Lung (tissue), 12 donors: ENCODE measurements around the gene ASTN2. TPM values are rescaled to one million over a fixed set of nuclear protein-coding genes. Genes with fewer than 3 reads are reported as not detected.

ENCODE experiments used
- ATAC-seq: fragments of 200-7000 bp; cut with Tn5 transposase; one replicate; pipeline ENCODE4 v1.9.1; 2020; ENCODE audit warnings: moderate number of reproducible peaks; ENCODE audit not compliant: insufficient read depth, low FRiP score
- DNase-seq, 3 donors: peaks; one replicate each; pipeline ENCODE4 v3.0.0-alpha.2; 2013 to 2017
- H3K27ac ChIP-seq, 2 donors: one replicate each; pipeline ENCODE4 v1.5.1; 2013; ENCODE audit warnings: mild to moderate bottlenecking in 2 of 2, moderate library complexity in 2 of 2, control low read depth in 1 of 2, inconsistent platforms in 1 of 2, low read depth in 1 of 2, low read length in 1 of 2
- H3K27me3 ChIP-seq, 3 donors: one replicate each; pipeline ENCODE4 v1.5.1; 2013; ENCODE audit warnings: low read length in 2 of 3; ENCODE audit not compliant: control insufficient read depth in 3 of 3, insufficient read depth in 3 of 3
- H3K36me3 ChIP-seq, 4 donors: one replicate each; pipeline ENCODE4 v1.5.1; 2013; ENCODE audit warnings: low read length in 4 of 4, mild to moderate bottlenecking in 1 of 4, moderate library complexity in 1 of 4; ENCODE audit not compliant: control insufficient read depth in 4 of 4, insufficient read depth in 4 of 4
- H3K4me1 ChIP-seq, 5 donors: one replicate each; pipeline ENCODE4 v1.5.1; 2013; ENCODE audit warnings: low read length in 5 of 5, mild to moderate bottlenecking in 2 of 5, moderate library complexity in 1 of 5; ENCODE audit not compliant: control insufficient read depth in 5 of 5, insufficient read depth in 5 of 5
- H3K4me3 ChIP-seq: one replicate; pipeline ENCODE4 v1.5.1; 2013; ENCODE audit warnings: mild to moderate bottlenecking, control low read depth, moderate library complexity
- H3K9ac ChIP-seq, 2 donors: one replicate each; pipeline ENCODE4 v1.5.1; 2013; ENCODE audit warnings: low read length in 2 of 2, control low read depth in 1 of 2; ENCODE audit not compliant: insufficient read depth in 1 of 2
- H3K9me3 ChIP-seq, 4 donors: one replicate each; pipeline ENCODE4 v1.5.1; 2013; ENCODE audit warnings: low read length in 3 of 4, mild to moderate bottlenecking in 1 of 4, moderate library complexity in 1 of 4; ENCODE audit not compliant: control insufficient read depth in 4 of 4, insufficient read depth in 3 of 4
- CTCF ChIP-seq: IDR thresholded peaks from 2 replicates; pipeline ENCODE4 v1.5.1; 2012; ENCODE audit warnings: mild to moderate bottlenecking; ENCODE audit errors: control extremely low read depth, extremely low read depth
- WGBS, 2 donors: extraction: QIAGEN DNeasy Blood & Tissue Kit; methylation state at CpG; one replicate each; pipeline ENCODE4 v1.1.7; 2013; 5-methylcytosine and 5-hydroxymethylcytosine counted together
- polyA plus RNA-seq, 2 donors: library from polyadenylated mRNA; stranded (reverse); fragments of 200-250 nt; gene quantifications; one replicate each; pipeline ENCODE4 v1.2.1, GENCODE V29; 2013
- total RNA-seq, 2 donors: library from RNA; depleted of rRNA in 1 of 2; stranded (reverse); fragments of >200 nt in 1 of 2; gene quantifications; one replicate each; pipeline ENCODE4 v1.2.1, GENCODE V29; 2014 to 2021
- donor health status: control.
- donor health status: control.
- donor health status: Bipolar disorder and iron deficiency.
- donor health status: healthy.
- donor health status: DM: yes; HTN: yes; CAD: no.

Gene ASTN2
- total and polyA plus RNA-seq, 4 donors = 1.4 to 7.0 (median 3.3) TPM

- no peak for ATAC-seq
- 84 to 94% methylated on average over 3 of the region's 3 CpGs for WGBS, 2 donors
- Histone ChIP-seq H3K27me3 (no peaks in the 10 kb centered on the region), H3K27ac (no peak overlapping the region), H3K4me3 (no peak overlapping the region), H3K9me3 (no peaks in the 10 kb centered on the region), H3K4me1 (no peaks in the 10 kb centered on the region), H3K9ac (no peak overlapping the region), H3K36me3 (no peaks in the 10 kb centered on the region)
- TF ChIP-seq CTCF = no peak
- DNase-seq = no peak
These were observed 45.9 kb upstream of the ASTN2 start for GRCh38 chr9:117460743-117461142.

- Histone ChIP-seq H3K4me3 (no peak overlapping the region), H3K36me3 (no peaks in the 10 kb centered on the region), H3K9ac (no peak overlapping the region), H3K9me3 (no peaks in the 10 kb centered on the region), H3K27ac (no peak overlapping the region), H3K27me3 (no peaks in the 10 kb centered on the region), H3K4me1 (no peaks in the 10 kb centered on the region)
- TF ChIP-seq CTCF = no peak
- ATAC-seq = no peak
- DNase-seq = no peak
These were observed 45.1 kb upstream of the ASTN2 start for GRCh38 chr9:117459913-117460312.

GRCh38 chr9:117458066-117458465 is 43.2 kb upstream of the ASTN2 start:
- H3K4me1 ChIP-seq = no peaks in the 10 kb centered on the region
- H3K9me3 ChIP-seq = no peaks in the 10 kb centered on the region
- DNase-seq (no peak), ATAC-seq (no peak)
- H3K27ac ChIP-seq = no peak overlapping the region
- no peak for TF ChIP-seq CTCF
- H3K36me3 ChIP-seq = no peaks in the 10 kb centered on the region
- H3K9ac ChIP-seq = no peak overlapping the region
- no peaks in the 10 kb centered on the region for H3K27me3 ChIP-seq
- no peak overlapping the region for H3K4me3 ChIP-seq
- WGBS, 2 donors = 72 to 80% methylated on average over 3 of the region's 3 CpGs

- Histone ChIP-seq H3K4me1 (no peaks in the 10 kb centered on the region), H3K4me3 (no peak overlapping the region), H3K27ac (no peak overlapping the region), H3K9ac (no peak overlapping the region), H3K9me3 (no peaks in the 10 kb centered on the region), H3K36me3 (no peaks in the 10 kb centered on the region), H3K27me3 (no peaks in the 10 kb centered on the region)
- no peak for TF ChIP-seq CTCF
- DNase-seq (no peak), ATAC-seq (no peak)
These were observed 39.9 kb upstream of the ASTN2 start for GRCh38 chr9:117454711-117455110.
